K562 (cell line): ENCODE measurements around the gene CASP9. TPM values are rescaled to one million over a fixed set of nuclear protein-coding genes. Genes with fewer than 3 reads are reported as not detected.

Experiments
- ATAC-seq: fragments of 200-7000 bp; cut with Tn5 transposase; 3 replicates; pipeline ENCODE4 v1.9.1; 2020; ENCODE audit warnings: moderate library complexity
- BruUV-seq: library from RNA; stranded (reverse); fragments of 400-500 nt; replicated peaks from 2 replicates; lab custom pipeline; 2021; lab: Mats Ljungman, UMichigan
- CTCF ChIA-PET: fragments of 300-600 bp; formaldehyde crosslinking; extraction: SDS; loops from one replicate; lab custom pipeline; 2021; ENCODE audit warnings: low intra/inter-chr PET ratio; lab: Yijun Ruan, JAX
- POLR2A ChIA-PET: fragments of 300-600, 350-650 bp; sonication (Branson Sonifier 250); formaldehyde crosslinking; extraction: SDS; loops from one replicate; lab custom pipeline; 2021; ENCODE audit warnings: antibody characterized with exemption, inconsistent platforms; lab: Yijun Ruan, JAX
- DNase-seq, 4 experiments: peaks; one replicate each; pipeline versions ENCODE4 v3.0.0 to v3.0.0-alpha.2; 2011 to 2018; ENCODE audit warnings: low spot score in 3 of 4, mixed read lengths in 3 of 4; ENCODE audit errors: extremely low read depth in 1 of 4
- FAIRE-seq: peaks from 2 replicates; lab custom pipeline; 2011; peaks lifted over from hg19 to GRCh38; lab: Jason Lieb, UNC
- H2AFZ ChIP-seq: 2 replicates; pipeline ENCODE4 v1.6.0; 2011; ENCODE audit warnings: low read depth, low read length, control low read depth, inconsistent platforms
- H3K27ac ChIP-seq: fragments of 200-600 bp; 3 replicates; pipeline ENCODE4 v1.8.0; 2011; ENCODE audit warnings: low read depth, mild to moderate bottlenecking, control low read depth, inconsistent platforms, low read length, moderate library complexity, mixed read lengths; ENCODE audit errors: extremely low read depth
- H3K27me3 ChIP-seq, 2 experiments: fragments of 300-600 bp in 1 of 2; 2 replicates in 1 of 2; 3 replicates in 1 of 2; pipeline versions ENCODE4 v1.6.0 to v1.8.0; 2011; ENCODE audit warnings: inconsistent platforms in 2 of 2, low read length in 2 of 2, mild to moderate bottlenecking in 1 of 2, mixed read lengths in 1 of 2, moderate library complexity in 1 of 2; ENCODE audit not compliant: control insufficient read depth in 2 of 2, insufficient read depth in 2 of 2
- H3K36me3 ChIP-seq: fragments of 300-600 bp; 3 replicates; pipeline ENCODE4 v1.8.0; 2011; ENCODE audit warnings: mild to moderate bottlenecking, low read length, inconsistent platforms; ENCODE audit not compliant: control insufficient read depth, insufficient read depth
- H3K4me1 ChIP-seq, 2 experiments: fragments of 200-600 bp in 1 of 2; replicated peaks in 1 of 2; 2 replicates in 1 of 2; 3 replicates in 1 of 2; pipeline versions ENCODE4 v1.5.1 to v1.8.0; 2011; ENCODE audit warnings: inconsistent platforms in 2 of 2, low read length in 2 of 2, mild to moderate bottlenecking in 1 of 2, mixed read lengths in 1 of 2, moderate library complexity in 1 of 2; ENCODE audit not compliant: control insufficient read depth in 2 of 2, insufficient read depth in 2 of 2
- H3K4me2 ChIP-seq: 2 replicates; pipeline ENCODE4 v1.6.1; 2011; ENCODE audit warnings: low read length, control low read depth, inconsistent platforms, mixed read lengths; ENCODE audit not compliant: insufficient read depth
- H3K4me3 ChIP-seq: fragments of 200-600 bp; sonication (generic), shearing (Covaris generic); 2 replicates; pipeline ENCODE4 v1.5.1; 2016; ENCODE audit warnings: control low read depth, inconsistent platforms
- H3K79me2 ChIP-seq: fragments of 200-600 bp; 3 replicates; pipeline ENCODE4 v1.8.0; 2011; ENCODE audit warnings: low read length, inconsistent platforms; ENCODE audit not compliant: control insufficient read depth, insufficient read depth
- H3K9ac ChIP-seq, 2 experiments: 2 replicates each; pipeline versions ENCODE4 v1.6.0 to v1.6.1; 2011; ENCODE audit warnings: low read depth in 2 of 2, low read length in 2 of 2, control low read depth in 1 of 2, inconsistent platforms in 1 of 2, mild to moderate bottlenecking in 1 of 2, mixed read lengths in 1 of 2; ENCODE audit not compliant: insufficient read depth in 1 of 2
- H3K9me1 ChIP-seq: one replicate; pipeline ENCODE4 v1.6.0; 2011; ENCODE audit warnings: inconsistent platforms, mild to moderate bottlenecking, low read length, moderate library complexity; ENCODE audit not compliant: control insufficient read depth, insufficient read depth
- H3K9me3 ChIP-seq: replicated peaks from 2 replicates; pipeline ENCODE4 v1.5.1; 2011; ENCODE audit warnings: low read depth, low read length, inconsistent platforms; ENCODE audit not compliant: control insufficient read depth, insufficient read depth
- H4K20me1 ChIP-seq: replicated peaks from 2 replicates; pipeline ENCODE4 v1.6.1; 2011; ENCODE audit warnings: low read length, inconsistent platforms, mixed read lengths; ENCODE audit not compliant: control insufficient read depth, insufficient read depth
- ATF1 ChIP-seq, 2 experiments: fragments of 450-650 bp in 1 of 2; IDR thresholded peaks; 2 replicates each; pipeline ENCODE4 v1.6.1; 2016; ENCODE audit warnings: missing compliant biosample characterization in 1 of 2, missing genetic modification characterization in 1 of 2
- BDP1 ChIP-seq: IDR thresholded peaks from 3 replicates; pipeline ENCODE4 v1.6.1; 2011; ENCODE audit not compliant: insufficient read length, insufficient read depth
- BRD4 ChIP-seq: fragments of 200-600 bp; sonication (generic); IDR thresholded peaks from 2 replicates; pipeline ENCODE4 v1.6.1; 2017; ENCODE audit warnings: inconsistent platforms
- CBX2 ChIP-seq: fragments of 200-600 bp; sonication (generic); IDR thresholded peaks from one replicate; pipeline ENCODE4 v1.6.1; 2012; ENCODE audit warnings: mild to moderate bottlenecking, low read length, inconsistent platforms; ENCODE audit not compliant: insufficient read depth, poor library complexity, severe bottlenecking
- FOXA3 ChIP-seq, 2 experiments: fragments of 450-650 bp in 1 of 2; sonication (generic) in 1 of 2; formaldehyde crosslinking; IDR thresholded peaks in 1 of 2; conservative IDR thresholded peaks in 1 of 2; 2 replicates each; pipeline versions ENCODE4 v1.4.0 to v1.8.0; 2020 to 2022; ENCODE audit warnings: mild to moderate bottlenecking in 2 of 2, missing genetic modification reagents in 1 of 2
- FOXK1 ChIP-seq: sonication (generic); formaldehyde crosslinking; IDR thresholded peaks from 2 replicates; pipeline ENCODE4 v1.8.0; 2022; ENCODE audit warnings: missing genetic modification reagents, mild to moderate bottlenecking, borderline replicate concordance
- HNRNPLL ChIP-seq: fragments of 200-400 bp; formaldehyde crosslinking; IDR thresholded peaks from 2 replicates; pipeline ENCODE4 v1.6.1; 2017; ENCODE audit warnings: low read length, low read depth, mild to moderate bottlenecking; ENCODE audit not compliant: poor library complexity, severe bottlenecking
- JUND ChIP-seq, 2 experiments: IDR thresholded peaks; 2 replicates in 1 of 2; 3 replicates in 1 of 2; pipeline ENCODE4 v1.6.1; 2011; ENCODE audit warnings: borderline replicate concordance in 2 of 2, low read depth in 2 of 2, low read length in 2 of 2, improper control_type of control experiment in 1 of 2, missing biosample characterization in 1 of 2, missing genetic modification characterization in 1 of 2, missing genetic modification reagents in 1 of 2
- MECOM ChIP-seq: fragments of 250-450 bp; sonication (Bioruptor Pico); IDR thresholded peaks from 2 replicates; pipeline ENCODE4 v1.8.0; 2022; ENCODE audit warnings: inconsistent platforms
- OTX1 ChIP-seq: fragments of 450-650 bp; formaldehyde crosslinking; IDR thresholded peaks from 2 replicates; pipeline ENCODE4 v1.4.0; 2022; ENCODE audit warnings: mild to moderate bottlenecking
- PHB2 ChIP-seq: fragments of 450-650 bp; IDR thresholded peaks from 2 replicates; pipeline ENCODE4 v1.6.1; 2017; ENCODE audit warnings: low read depth
- RAD21 ChIP-seq, 2 experiments: fragments of 250-450 bp in 1 of 2; fragments of 450-650 bp in 1 of 2; sonication (Bioruptor Pico) in 1 of 2; formaldehyde crosslinking in 1 of 2; IDR thresholded peaks in 1 of 2; conservative IDR thresholded peaks in 1 of 2; 2 replicates each; pipeline versions ENCODE4 v1.4.0 to v1.8.0; 2020 to 2022; ENCODE audit warnings: mild to moderate bottlenecking in 2 of 2, moderate library complexity in 1 of 2
- RBM15 ChIP-seq: fragments of 200-400 bp; formaldehyde crosslinking; IDR thresholded peaks from 2 replicates; pipeline ENCODE4 v1.6.1; 2018; ENCODE audit warnings: mild to moderate bottlenecking, low read length, moderate library complexity; ENCODE audit not compliant: insufficient read depth
- SMARCA5 ChIP-seq: fragments of 450-650 bp; IDR thresholded peaks from 2 replicates; pipeline ENCODE4 v1.6.1; 2016
- ZBTB12 ChIP-seq: fragments of 250-450 bp; sonication (Bioruptor Pico); IDR thresholded peaks from 2 replicates; pipeline ENCODE4 v1.4.0; 2020
- ZC3H11A ChIP-seq: IDR thresholded peaks from 2 replicates; pipeline ENCODE4 v1.6.1; 2012; ENCODE audit warnings: low read depth, low read length, improper control_type of control experiment
- ZFP36 ChIP-seq: fragments of 150-350 bp; IDR thresholded peaks from 2 replicates; pipeline ENCODE4 v1.6.1; 2018; ENCODE audit warnings: low read length, low read depth; ENCODE audit not compliant: partially characterized antibody
- ZNF551 ChIP-seq: fragments of 250-450 bp; sonication (Bioruptor Pico); IDR thresholded peaks from 2 replicates; pipeline ENCODE4 v1.5.0; 2021; ENCODE audit warnings: mild to moderate bottlenecking, moderate library complexity
- WGBS: fragments of 100-300 bp; shearing (Covaris generic); methylation state at CpG from one replicate; pipeline ENCODE4 v1.1.6; 2016; ENCODE audit warnings: low coverage, mixed read lengths; ENCODE audit not compliant: insufficient coverage; ENCODE audit errors: missing lambda C conversion rate; 5-methylcytosine and 5-hydroxymethylcytosine counted together
- in situ Hi-C: fragments of 300-500 bp; cut with MboI; formaldehyde crosslinking; loops from 4 replicates; pipeline ENCODE4 v1.15.0; 2018; ENCODE audit warnings: inconsistent platforms, mixed read lengths
- intact Hi-C: fragments of 100-400 bp; cut with micrococcal nuclease; formaldehyde crosslinking; loops from 2 replicates; pipeline ENCODE4 v1.14.2; 2022
- polyA plus RNA-seq, 8 experiments: library from polyadenylated mRNA; depleted of rRNA in 4 of 8; stranded (reverse) in 5 of 8; unstranded in 3 of 8; fragments of >200 nt; fragmentation: Nextera tagmentation in 2 of 8; fragmentation: Illumina TruSeq in 1 of 8; extraction: Ambion mirVana in 2 of 8; extraction: Trizol in 1 of 8; gene quantifications; 2 replicates each; pipeline versions ENCODE4 v1.2.1 to v1.2.3, GENCODE V29; 2011 to 2014; ENCODE audit warnings: inconsistent platforms in 1 of 8, missing spikeins in 1 of 8
- total RNA-seq, 7 experiments: library from RNA; depleted of rRNA in 6 of 7; stranded (reverse); fragments of >200 nt in 6 of 7; fragmentation: Illumina TruSeq in 2 of 7; extraction: Trizol in 2 of 7; gene quantifications; 2 replicates each; pipeline versions ENCODE4 v1.2.1 to v1.2.3, GENCODE V29; 2011 to 2021; ENCODE audit warnings: low replicate concordance in 1 of 7
- TF ChIP-seq, protein P1 (sequence below): fragments of 250-450 bp; sonication (Bioruptor Pico); IDR thresholded peaks from 2 replicates; pipeline ENCODE4 v1.5.0; 2022; ENCODE audit warnings: mild to moderate bottlenecking

CASP9 gene
- total and polyA plus RNA-seq, 9 of the 15 experiments (the other 6 are each of a cell fraction or from before 2014, with no cell fraction given) = 10.8 to 54.1 (median 30.7) TPM

- no peak for DNase-seq
- H3K79me2 ChIP-seq = no peaks in the 10 kb centered on the region
- H3K4me1 ChIP-seq = peaks cover 11 to 13% of the 10 kb centered on the region in 2 experiments
- no peak overlapping the region for H2AFZ ChIP-seq
- no peaks in the 10 kb centered on the region for H3K9me3 ChIP-seq
- H3K36me3 ChIP-seq = no peaks in the 10 kb centered on the region
- H4K20me1 ChIP-seq = no peaks in the 10 kb centered on the region
- H3K9ac ChIP-seq = no peak overlapping the region
- H3K4me3 ChIP-seq = no peak overlapping the region
- no peaks in the 10 kb centered on the region for H3K9me1 ChIP-seq
- no peak for ATAC-seq
- H3K4me2 ChIP-seq = no peak overlapping the region
- no peak for FAIRE-seq
- H3K27ac ChIP-seq = no peak overlapping the region
- POLR2A ChIA-PET = no interaction called here
- no peaks in the 10 kb centered on the region for H3K27me3 ChIP-seq
- CTCF ChIA-PET = no interaction called here
- no TSS peak for BruUV-seq
- intact Hi-C loops = no loop called here
- in situ Hi-C loops = no loop called here
- WGBS = 38% methylated on average over 3 of the region's 3 CpGs
- TF ChIP-seq ZBTB12 (CRISPR knock-in tag) (no peak), RAD21 (CRISPR knock-in tag; conservative IDR thresholded peaks at IDR 0.05 in 1 of 2, IDR thresholded peaks at IDR 0.05 in 1 of 2) (no peak), BRD4 (no peak), PHB2 (no peak), HNRNPLL (no peak), JUND (IDR thresholded peaks at IDR 0.05; ENCODE audit: borderline replicate concordance, low read depth, low read length) (peak; percentile 26; the same call in 1 of the 2 replicates), JUND (tag; IDR thresholded peaks at IDR 0.05; ENCODE audit: borderline replicate concordance, low read depth, low read length) (no peak), ZFP36 (peak; percentile 31), SMARCA5 (no peak), ZC3H11A (no peak), MECOM (CRISPR knock-in tag) (no peak), RBM15 (no peak), FOXK1 (no peak), ATF1 (CRISPR knock-in tag; IDR thresholded peaks at IDR 0.05) (no peak), ATF1 (tag; IDR thresholded peaks at IDR 0.05) (no peak), CBX2 (no peak), OTX1 (CRISPR knock-in tag) (no peak), FOXA3 (CRISPR knock-in tag; conservative IDR thresholded peaks at IDR 0.05 in 1 of 2, IDR thresholded peaks at IDR 0.05 in 1 of 2) (no peak), ZNF551 (CRISPR knock-in tag) (no peak), BDP1 (no peak)
- TF ChIP-seq, protein P1, sequence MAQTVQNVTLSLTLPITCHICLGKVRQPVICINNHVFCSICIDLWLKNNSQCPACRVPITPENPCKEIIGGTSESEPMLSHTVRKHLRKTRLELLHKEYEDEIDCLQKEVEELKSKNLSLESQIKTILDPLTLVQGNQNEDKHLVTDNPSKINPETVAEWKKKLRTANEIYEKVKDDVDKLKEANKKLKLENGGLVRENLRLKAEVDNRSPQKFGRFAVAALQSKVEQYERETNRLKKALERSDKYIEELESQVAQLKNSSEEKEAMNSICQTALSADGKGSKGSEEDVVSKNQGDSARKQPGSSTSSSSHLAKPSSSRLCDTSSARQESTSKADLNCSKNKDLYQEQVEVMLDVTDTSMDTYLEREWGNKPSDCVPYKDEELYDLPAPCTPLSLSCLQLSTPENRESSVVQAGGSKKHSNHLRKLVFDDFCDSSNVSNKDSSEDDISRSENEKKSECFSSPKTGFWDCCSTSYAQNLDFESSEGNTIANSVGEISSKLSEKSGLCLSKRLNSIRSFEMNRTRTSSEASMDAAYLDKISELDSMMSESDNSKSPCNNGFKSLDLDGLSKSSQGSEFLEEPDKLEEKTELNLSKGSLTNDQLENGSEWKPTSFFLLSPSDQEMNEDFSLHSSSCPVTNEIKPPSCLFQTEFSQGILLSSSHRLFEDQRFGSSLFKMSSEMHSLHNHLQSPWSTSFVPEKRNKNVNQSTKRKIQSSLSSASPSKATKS (CRISPR knock-in tag) = no peak
These were observed 69.8 kb downstream of the CASP9 start for GRCh38 chr1:15454256-15454655.
